NCI-H69 (cell line): ENCODE measurements around the gene ZNF431.
"Not testable (repeated sequence)": the region's sequence is repeated elsewhere in the genome, so short reads cannot be mapped to it uniquely, and the experiment has no call there.

Experiments
- DNase-seq: peaks from one replicate; lab custom pipeline; 2025; lab: John Stamatoyannopoulos, UW

The ZNF431 gene

GRCh38 chr19:21147540-21147939, 5.7 kb downstream of the ZNF431 start:
- DNase-seq = no peak

- DNase-seq = no peak
Observed at GRCh38 chr19:21148681-21149080, 6.8 kb downstream of the ZNF431 start.

- no peak for DNase-seq
Observed at GRCh38 chr19:21149877-21150276, 8.0 kb downstream of the ZNF431 start.

GRCh38 chr19:21151460-21151859, 9.6 kb downstream of the ZNF431 start:
- DNase-seq = no peak

GRCh38 chr19:21158523-21159135, 16.8 kb downstream of the ZNF431 start:
- DNase-seq = no peak

GRCh38 chr19:21164541-21164940, 22.7 kb downstream of the ZNF431 start:
- no peak for DNase-seq

- no peak for DNase-seq
Observed at GRCh38 chr19:21166436-21166835, 24.6 kb downstream of the ZNF431 start.

- no peak for DNase-seq
Observed at GRCh38 chr19:21197590-21198295, 55.9 kb downstream of the ZNF431 start.

- DNase-seq = peak; percentile 66
Observed at GRCh38 chr19:21202865-21203494, 61.1 kb downstream of the ZNF431 start.

GRCh38 chr19:21210037-21210621, 68.3 kb downstream of the ZNF431 start:
- DNase-seq = peak; percentile 29

GRCh38 chr19:21221693-21222092, 79.9 kb downstream of the ZNF431 start:
- no peak for DNase-seq

GRCh38 chr19:21229938-21230337, 88.1 kb downstream of the ZNF431 start:
- not testable (repeated sequence) for DNase-seq

- peak; percentile 1 for DNase-seq
Observed at GRCh38 chr19:21233691-21234090, 91.9 kb downstream of the ZNF431 start.

- not testable (repeated sequence) for DNase-seq
Observed at GRCh38 chr19:21236751-21237150, 94.9 kb downstream of the ZNF431 start.

GRCh38 chr19:21238670-21239069, 96.8 kb downstream of the ZNF431 start:
- no peak for DNase-seq
